Tibial nerve (tissue), 3 donors: ENCODE data around the gene SPAG8.

Experiments
- CTCF ChIP-seq, 5 experiments: fragments of 200-600 bp in 3 of 5; fragments of 450-650 bp in 2 of 5; sonication (generic) in 3 of 5; IDR thresholded peaks; one replicate each; pipeline ENCODE4 v1.5.1; 2016 to 2019; ENCODE audit warnings: antibody characterized with exemption in 5 of 5, mild to moderate bottlenecking in 3 of 5, moderate library complexity in 2 of 5
- POLR2A ChIP-seq, 2 donors: fragments of 450-650 bp; IDR thresholded peaks; one replicate each; pipeline ENCODE4 v1.6.1; 2017; ENCODE audit warnings: antibody characterized with exemption in 2 of 2, mild to moderate bottlenecking in 2 of 2, moderate library complexity in 2 of 2

DNA sequence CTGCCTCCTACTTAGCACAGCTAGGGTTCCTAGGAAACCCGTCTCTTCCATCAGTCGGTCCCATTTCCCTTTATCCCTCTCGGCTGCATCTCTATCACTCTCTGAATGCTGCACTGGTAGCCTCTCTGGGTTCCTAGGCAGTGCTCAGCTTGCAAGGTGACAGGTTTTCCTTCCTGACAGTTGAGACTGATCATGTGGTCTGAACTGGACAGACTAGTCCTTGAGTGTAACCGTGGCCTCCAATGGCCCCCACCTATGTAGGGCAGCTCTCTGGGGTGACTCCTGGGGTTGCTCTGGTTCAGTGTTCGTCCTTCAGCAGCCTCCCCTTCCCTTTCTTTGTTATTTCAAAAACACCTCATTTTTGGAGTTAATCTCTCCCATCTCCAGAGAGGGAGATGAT, 20.8 kb upstream of the SPAG8 start:
- TF ChIP-seq CTCF (IDR thresholded peaks at IDR 0.05): no peak
- TF ChIP-seq POLR2A (IDR thresholded peaks at IDR 0.05): no peak
